ENCODE results near the gene ARHGAP23.
"Not testable (repeated sequence)": the region's sequence is repeated elsewhere in the genome, so short reads cannot be mapped to it uniquely, and the experiment has no call there.

ARHGAP23 gene

DNA sequence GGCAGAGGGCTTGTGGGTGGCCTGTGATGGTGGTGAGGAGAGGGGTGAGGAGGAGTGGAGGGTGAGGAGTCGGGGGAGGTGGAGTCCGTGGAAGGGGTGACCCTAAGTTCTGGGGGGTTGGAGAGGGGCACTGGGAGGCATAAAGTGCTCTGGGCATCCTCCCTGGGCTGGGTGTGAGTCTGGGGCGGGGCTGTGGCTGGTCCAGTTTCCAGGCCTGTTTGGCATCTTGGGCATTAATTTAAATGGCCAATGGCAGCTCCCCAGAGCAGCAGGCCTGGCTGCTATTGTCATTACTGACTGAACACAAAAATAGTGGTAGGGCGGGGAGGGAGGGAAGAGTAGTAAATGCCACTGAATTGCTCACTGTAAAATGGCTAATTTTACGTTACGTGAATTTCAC is 7.7 kb upstream of the ARHGAP23 start:
- DNase-seq (ENCODE audit: low spot score) (no peak), FAIRE-seq (no peak)

DNA sequence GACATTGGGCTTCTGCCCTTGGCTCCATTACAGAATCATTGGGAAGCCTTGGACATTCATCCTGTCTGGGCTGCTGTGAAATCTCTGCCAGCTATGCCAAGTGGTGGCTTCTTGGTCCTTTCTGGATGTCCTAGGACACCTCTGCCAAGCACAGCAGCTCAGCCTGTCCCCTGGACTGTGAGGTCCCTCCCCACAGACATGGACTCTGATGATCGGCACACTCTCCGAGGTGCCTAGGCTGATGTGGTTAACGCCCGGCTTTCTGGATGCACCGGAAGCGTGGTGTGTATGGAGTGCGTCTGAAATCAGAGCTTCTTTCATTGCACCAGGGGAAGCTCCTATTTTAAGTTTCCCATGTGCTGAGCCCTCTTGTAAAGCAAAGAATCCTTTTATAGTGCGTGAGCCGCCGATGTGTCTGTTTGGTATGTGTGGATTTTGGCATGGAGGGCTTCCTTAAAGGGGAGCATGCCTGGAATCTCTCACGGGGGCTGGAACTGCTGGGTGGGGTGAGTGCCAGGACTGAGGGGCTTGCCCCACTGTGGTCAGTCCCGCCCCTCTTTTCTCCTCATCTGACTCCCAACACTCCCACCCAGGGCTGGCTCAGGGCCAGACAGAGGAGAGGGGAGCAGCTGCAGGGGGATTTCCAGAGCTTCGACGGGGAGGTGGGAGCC is 7.0 kb upstream of the ARHGAP23 start:
- FAIRE-seq (no peak), DNase-seq (ENCODE audit: low spot score) (no peak)

DNA sequence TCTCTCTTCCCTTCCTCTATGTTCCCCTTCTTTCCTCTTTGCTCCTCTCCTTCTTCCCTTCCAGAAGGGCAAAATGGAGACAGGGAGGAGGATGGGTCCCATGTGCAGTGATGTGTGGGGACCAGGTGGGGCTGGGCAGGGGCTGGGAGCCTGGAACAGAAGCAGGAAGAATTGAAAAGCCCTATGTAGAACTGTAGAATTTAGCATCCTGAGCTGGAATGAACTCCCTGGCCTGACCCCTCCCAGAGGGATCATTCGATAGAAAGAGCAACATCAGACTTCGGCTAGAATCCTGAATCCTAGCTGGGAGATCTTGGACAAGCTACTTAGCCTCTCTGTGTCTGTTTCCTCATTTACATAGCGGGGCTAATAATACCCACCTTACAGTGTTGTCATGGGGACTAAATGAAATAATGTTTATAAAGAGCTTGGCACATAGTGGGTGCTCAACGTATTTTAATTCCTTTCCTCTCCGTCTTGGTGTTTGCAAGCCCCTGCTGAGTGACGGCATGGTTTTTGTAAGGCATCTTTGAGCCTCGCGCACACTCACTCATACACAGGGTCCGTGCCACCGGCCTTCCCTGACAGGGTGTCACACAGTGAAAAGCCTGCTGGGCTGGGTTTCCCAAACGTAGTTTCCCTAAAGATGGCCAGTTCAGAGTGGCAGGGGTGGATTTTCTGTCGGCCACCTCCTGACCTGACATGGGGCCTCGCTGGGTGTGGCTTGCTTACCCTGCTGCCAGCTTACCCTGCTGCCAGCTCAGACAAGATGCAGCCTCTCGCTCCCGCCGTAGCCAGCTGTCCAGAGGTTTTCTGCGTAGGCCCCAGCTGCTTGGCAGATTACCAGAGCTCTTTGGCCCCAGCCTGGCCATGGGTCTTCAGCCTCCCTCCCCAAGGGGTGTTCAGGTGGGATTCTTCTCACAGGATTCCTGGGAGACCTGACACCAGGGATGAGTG is 6.1 kb upstream of the ARHGAP23 start:
- DNase-seq (ENCODE audit: low spot score) (no peak), FAIRE-seq (no peak)

DNA sequence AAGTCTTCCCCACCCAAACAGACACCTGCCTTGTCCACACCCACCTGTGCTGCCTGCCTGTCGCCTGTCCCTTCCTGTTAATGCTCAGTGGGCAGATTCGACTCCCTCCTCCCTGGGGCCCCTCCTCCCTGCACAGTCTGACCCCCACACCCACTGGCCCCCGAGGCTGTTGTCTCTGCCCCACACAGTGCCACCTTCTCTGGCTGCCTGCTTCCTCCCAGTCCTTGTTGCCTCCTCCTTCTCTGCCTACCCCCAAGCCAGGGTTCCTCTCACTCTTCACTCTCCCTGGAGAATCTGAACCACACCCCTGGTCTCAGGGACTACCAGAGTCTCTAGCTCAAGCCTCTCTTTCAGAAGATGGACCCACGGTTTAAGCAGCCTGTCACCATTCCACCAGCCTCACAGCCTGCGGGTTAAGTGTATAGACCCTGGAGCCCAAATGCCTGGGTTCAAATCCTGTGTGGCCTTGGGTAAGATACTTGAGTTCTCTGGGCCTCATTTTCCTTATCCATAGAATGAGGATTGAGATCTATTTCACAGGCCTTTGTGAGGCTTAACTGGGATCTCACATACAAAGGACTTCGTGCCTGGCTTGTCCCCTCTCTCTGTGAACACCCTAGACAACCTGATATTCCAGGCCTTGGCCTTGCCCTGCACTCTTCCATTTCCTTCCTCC is 3.8 kb upstream of the ARHGAP23 start:
- DNase-seq (ENCODE audit: low spot score) (no peak), FAIRE-seq (no peak)

DNA sequence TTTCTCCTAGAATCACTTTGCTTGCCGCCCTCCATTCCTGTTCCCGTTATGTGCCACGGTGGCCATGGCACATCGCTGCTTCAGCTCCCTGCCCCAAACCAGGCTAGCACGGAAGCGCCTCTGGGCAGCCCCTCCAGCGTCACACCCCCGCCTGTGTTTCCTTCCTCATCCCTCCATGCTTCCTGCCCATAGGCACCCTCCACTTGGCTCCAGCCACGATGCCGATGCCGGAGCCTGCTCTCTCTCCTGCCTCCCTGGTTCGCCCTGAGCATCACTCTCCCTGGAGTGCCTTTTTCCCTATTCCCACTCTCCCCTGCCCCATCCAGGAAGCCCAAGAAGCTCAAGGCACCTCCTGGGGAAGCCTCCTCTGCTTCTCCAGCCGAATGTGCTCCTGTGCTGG is 3.2 kb upstream of the ARHGAP23 start:
- DNase-seq (ENCODE audit: low spot score): no peak
- FAIRE-seq: no peak

DNA sequence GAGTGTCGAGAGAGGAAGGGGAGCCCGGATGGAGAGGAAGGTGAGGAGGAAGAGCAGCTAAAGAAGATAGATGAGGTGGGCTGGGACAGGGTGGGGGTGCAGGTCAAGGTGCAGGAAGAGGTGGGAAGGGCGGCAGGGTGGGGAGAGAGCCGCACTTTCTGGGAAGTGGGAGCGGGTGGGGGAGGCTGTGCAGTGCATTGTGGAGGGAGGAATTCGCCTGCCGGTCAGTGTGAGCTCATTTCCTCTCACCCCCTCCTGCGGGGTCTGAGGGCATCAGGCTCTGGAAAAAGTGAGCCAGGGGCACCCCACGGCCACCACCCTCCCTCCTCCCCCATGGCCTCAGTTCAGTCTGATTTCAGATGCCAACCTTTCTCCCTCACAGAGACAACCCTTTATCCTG is 2.5 kb upstream of the ARHGAP23 start:
- no peak for FAIRE-seq
- peak; percentile 66 for DNase-seq (ENCODE audit: low spot score)

DNA sequence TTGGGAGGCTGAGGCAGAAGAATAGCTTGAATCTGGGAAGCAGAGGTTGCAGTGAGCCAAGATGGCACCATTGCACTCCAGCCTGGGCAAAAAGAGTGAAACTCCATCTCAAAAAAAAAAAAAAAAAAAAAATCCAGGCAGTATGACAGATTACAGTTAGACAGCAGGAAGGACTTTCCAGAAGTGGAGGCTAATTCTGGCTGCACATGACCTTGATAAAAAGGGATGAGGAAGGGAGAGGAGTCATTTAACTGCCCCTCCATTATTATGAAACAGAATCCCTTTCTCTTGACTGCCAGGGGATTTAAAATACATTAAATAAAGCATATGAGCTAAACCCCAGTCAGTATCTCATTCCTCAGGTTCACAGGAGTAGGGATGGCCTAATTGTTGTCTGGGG is 1.8 kb upstream of the ARHGAP23 start:
- no peak for DNase-seq (ENCODE audit: low spot score)
- FAIRE-seq: no peak

DNA sequence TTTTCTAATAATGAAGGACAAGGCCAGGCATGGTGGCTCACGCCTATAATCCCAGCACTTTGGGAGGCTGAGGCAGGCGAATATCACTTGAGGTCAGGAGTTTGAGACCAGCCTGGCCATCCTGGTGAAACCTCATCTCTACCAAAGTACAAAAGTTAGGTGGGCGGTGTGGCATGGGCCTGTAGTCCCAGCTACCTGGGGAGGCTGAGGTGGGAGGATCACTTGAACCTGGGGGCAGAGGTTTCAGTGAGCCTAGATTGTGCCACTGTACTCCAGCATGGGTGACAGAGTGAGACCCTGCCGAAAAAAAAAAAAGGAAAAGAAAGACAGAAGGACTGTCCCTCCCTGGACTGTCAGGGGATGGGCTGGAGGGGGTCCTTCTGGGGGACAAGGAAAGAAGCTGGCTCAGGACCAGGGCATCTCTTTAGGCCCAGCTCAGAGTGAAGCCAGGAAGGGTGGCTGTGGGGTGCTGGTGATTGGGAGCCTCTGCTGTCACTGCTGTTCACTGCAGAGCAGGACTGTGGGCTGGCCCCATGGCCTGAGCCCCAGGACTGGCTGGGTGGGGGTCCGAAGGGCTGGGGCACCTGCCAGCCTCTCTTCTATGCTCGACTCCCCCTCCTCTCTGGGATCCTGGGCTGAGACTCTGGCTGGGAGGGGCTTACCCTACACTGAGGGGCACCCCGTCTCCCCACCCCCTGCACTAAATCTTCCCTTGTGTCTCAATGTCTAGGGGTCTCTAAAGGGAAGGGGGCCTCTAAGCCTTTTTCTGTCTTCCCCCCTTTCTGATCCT is 909 bp upstream of the ARHGAP23 start:
- DNase-seq (ENCODE audit: low spot score) (no peak), FAIRE-seq (no peak)

DNA sequence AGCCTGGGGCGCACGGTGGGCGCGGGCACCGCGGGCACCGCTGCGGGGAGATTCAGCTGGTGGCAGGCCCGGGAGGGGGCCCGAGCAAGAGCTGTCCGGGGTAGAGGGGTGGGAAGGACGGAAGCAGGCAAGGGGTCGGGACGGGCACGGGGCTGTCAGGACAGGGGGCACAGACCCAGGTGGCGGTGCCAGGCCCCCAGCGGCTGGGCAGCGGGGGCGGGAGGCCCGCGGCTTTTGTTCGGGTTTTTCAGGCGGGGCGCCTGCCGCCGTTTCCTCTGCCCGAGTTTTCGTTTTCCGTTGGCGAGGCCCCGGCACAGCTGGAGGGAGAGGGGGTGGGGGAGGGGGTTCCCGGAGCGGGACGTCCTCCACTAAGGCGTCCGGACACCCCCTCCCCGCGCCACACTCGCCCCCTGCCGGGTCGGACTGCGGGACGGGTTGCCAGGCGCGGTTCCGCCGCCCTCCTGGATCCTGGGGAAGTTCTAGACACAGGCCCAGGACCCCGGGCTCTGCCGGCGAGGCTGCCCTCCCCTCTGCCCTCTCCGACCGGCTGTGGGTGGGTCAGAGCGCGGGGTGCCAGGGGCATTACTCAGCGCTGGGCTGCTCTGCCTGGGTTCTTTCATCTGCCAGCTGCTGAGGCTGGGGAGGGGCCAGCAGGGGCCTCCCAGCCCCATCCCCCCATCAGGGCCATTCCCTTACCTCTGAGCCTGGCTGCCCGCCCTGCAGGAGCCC is 543 bp downstream of the ARHGAP23 start:
- no peak for FAIRE-seq
- DNase-seq (ENCODE audit: low spot score): peak; percentile 81

DNA sequence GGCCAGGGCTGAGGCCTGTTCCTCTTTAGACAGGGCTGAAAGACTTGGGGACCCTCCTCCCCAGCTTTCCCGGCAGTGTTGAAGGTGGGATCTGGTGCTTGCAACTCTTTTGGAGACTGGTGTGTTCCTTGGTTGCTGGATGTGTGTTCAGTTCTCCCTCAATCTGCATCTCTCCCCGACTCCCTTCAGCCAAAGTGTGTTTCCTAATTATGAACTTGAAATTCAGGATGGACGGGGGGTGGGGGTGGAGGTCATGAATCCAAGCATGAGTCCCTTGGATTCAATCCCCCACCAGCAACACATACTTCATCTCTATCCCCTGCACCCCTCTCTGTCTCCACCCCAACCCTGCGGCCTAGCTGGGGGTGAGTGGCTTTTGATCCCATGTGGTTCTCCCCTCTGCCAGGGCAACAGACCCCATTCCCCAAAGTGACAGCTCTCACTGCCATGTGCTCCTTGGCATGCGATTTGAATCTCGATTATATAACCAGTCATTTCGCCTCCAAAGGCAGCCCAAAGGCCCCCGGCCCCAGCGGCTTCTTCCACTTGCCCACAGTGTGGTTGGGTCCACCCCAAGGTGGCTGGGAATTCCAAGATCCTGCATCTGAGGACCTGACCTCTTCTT is 1.3 kb downstream of the ARHGAP23 start:
- no peak for FAIRE-seq

DNA sequence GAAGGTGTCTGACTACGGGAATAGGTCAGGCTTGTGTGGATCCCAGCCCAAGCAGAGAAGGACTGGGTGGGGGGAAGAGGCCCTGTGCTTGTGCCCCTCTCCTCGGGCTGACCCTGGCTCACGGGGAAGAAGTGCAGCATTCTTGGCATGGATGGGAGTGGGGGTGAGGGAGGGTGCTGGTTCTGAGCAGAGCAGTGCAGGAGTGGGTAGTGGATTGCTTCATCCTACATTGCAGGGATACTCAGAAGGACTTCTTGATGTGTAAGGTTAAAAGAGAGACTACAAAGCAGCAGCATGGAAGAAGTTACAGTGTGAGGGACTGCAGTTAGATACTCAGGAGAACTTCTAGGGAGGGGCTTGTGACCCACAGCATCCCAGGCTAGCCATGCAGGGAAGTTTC is 2.1 kb downstream of the ARHGAP23 start:
- FAIRE-seq: no peak
- no peak for DNase-seq (ENCODE audit: low spot score)

More for the DNA sequence above, 1.3 kb downstream of the ARHGAP23 start:
- no peak for DNase-seq (ENCODE audit: low spot score)

DNA sequence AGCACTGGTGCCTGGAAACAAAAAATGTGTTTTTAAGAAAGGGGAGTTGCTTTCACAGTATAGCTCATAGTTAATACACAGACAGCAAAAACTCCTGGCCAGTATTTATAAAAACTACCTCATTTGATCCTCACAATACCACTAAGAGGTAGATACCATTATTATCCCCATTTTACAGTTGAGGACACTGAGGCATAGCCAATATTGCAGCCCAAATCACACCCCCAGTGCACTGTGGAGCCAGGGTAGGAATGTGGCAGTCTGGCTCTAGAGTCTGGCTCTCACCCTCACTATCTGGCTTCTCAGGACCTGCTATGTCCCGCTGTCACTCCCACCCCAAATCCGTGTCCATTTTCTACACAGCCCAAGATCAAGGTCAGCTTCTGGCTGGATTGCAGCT is 2.6 kb downstream of the ARHGAP23 start:
- FAIRE-seq (no peak), DNase-seq (ENCODE audit: low spot score) (no peak)

DNA sequence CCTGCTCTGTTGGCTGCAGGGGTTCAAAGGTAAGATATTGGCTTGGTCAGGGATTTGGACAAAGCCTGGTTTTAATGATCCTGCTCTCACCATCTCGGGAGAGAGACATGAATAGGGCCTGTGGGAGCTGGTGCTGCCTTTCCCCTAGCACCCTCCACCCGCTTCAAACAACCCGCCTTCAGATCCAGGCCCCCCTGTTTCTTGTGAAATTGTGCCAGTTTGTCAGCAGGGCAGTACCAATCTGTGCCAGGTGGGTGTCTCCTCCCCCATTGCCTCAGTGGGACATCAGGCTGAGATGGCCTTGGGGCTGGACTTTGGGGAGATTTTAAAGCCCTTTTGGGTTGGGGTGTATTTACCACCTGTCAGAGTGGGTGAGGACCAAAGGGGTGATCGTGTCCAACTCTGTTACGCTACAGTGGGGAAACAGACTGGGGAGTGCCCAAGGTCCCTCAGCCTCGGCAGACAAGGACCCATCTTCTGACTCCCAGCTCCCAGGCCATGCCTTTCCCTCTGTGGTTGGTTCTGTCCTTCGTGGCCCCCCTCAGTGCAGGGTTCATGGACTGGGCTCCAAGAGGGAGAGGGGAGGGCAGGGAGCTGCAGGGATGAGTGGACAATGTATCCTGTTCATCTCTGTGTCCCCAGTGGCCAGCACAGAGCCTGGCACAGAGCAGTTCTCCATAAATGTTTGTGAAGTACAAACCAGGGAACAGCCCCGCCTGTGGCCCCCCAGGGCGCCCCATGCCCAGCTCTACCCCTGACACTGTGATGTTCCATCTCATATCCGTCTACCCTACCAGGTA is 3.3 kb downstream of the ARHGAP23 start:
- DNase-seq (ENCODE audit: low spot score) (no peak), FAIRE-seq (no peak)

DNA sequence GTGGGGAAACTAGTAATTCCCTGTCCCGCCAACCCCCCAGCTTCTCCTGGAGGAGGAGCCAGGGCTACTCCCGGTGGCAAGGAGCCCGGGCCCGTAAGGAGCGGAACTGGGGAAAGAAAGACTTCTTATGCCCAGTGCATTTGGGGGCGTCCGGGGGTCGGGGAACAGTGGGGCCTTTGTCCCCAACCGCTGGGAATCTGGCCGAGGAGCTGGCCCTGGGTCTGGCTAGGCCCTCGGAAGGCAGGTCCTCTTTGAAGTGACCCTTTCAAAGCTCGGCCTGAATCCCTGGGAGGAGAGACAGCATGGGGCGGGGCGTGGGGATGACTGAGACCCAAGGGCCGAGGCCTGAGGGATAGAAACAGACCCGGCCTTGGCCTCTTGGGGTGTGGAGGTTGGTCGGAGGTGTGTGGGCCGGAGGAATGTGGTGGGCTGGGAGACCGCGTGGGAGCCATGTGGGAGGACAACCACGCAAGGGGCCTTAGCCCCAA is 6.0 kb downstream of the ARHGAP23 start:
- no peak for FAIRE-seq
- DNase-seq (ENCODE audit: low spot score): no peak

DNA sequence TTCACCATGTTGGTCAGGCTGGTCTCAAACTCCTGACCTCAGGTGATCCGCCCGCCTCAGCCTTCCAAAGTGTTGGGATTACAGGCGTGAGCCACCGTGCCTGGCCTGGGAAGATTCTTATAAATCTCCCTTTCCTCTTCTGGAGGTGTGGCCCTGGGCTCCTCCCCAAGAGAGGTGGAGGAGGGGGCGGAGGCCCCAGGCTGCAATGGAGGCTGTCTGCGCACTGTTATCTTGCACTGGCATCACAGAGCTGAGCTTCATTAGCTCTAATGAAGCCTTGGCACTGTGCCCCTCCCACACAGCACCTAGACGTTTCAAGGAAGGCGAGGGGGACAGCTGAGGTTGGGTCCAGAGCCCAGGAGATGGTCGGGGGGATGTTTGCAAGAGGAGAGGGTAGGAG is 7.5 kb downstream of the ARHGAP23 start:
- FAIRE-seq (no peak), DNase-seq (ENCODE audit: low spot score) (no peak)

DNA sequence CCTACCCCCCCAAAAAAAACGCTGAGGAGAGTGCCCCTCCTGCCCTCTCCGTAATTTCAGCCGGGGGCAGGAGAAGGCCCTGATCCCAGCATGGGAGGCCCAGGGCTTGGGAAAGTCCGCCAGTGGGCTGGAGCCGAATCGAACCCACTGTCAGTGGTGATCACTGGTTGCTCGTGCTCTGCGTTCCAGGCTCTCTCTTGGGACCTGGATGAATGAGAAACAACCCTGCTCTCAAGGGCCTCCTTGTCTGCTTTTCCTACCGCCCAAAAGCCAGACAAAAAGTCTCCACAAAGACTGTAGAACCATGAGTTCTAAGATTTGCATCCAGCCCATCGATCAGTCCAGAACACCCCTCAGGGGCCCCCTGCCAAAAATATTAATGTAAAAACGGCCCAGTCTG is 8.1 kb downstream of the ARHGAP23 start:
- FAIRE-seq (no peak), DNase-seq (ENCODE audit: low spot score) (no peak)

DNA sequence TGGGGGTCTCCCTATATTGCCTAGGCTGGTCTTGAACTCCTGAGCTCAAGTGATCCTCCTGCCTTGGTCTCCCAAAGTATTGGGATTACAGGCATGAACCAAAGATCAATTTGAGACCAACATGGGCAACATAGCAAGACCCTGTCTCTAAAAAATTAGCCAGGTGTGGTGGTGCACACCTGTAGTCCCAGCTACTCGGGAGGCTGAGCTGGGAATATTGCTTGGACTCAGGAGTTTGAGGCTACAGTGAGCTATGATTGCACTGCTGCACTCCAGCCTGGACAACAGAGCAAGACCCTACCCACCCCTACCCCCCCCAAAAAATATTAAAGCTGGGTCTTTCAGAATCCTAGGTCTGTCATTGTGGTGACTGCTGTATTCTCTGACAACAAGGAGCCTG is 9.0 kb downstream of the ARHGAP23 start:
- not testable (repeated sequence) for FAIRE-seq; DNase-seq (ENCODE audit: low spot score)

DNA sequence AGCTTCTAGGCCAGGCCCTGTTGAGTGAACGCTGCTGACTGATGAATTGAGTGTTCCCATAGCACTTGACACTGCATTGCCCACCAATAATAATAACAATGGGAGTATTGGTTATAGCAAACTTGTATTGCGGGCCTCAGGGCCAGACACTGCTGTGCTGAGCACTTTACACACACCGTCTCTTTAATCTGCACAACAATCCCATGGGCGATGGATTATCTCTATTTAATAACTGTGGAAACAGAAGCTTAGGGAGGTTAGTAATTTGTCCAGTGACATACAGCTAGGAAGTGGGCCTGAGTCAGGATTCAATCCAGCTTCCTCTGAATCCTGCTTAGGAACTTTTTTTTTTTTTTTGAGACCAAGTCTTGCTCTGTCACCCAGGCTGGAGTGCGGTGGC is 11.2 kb downstream of the ARHGAP23 start:
- DNase-seq (ENCODE audit: low spot score) (no peak), FAIRE-seq (no peak)

Data from urothelium cell line (cell line).